ENCODE results near the gene REXO1. TPM values are rescaled to one million over a fixed set of nuclear protein-coding genes. Genes with fewer than 3 reads are reported as not detected.

REXO1 gene
- total and polyA plus RNA-seq, 2 of the 8 experiments (the other 6 are each of a cell fraction or from before 2014, with no cell fraction given): 42.4 to 44.3 TPM

DNA sequence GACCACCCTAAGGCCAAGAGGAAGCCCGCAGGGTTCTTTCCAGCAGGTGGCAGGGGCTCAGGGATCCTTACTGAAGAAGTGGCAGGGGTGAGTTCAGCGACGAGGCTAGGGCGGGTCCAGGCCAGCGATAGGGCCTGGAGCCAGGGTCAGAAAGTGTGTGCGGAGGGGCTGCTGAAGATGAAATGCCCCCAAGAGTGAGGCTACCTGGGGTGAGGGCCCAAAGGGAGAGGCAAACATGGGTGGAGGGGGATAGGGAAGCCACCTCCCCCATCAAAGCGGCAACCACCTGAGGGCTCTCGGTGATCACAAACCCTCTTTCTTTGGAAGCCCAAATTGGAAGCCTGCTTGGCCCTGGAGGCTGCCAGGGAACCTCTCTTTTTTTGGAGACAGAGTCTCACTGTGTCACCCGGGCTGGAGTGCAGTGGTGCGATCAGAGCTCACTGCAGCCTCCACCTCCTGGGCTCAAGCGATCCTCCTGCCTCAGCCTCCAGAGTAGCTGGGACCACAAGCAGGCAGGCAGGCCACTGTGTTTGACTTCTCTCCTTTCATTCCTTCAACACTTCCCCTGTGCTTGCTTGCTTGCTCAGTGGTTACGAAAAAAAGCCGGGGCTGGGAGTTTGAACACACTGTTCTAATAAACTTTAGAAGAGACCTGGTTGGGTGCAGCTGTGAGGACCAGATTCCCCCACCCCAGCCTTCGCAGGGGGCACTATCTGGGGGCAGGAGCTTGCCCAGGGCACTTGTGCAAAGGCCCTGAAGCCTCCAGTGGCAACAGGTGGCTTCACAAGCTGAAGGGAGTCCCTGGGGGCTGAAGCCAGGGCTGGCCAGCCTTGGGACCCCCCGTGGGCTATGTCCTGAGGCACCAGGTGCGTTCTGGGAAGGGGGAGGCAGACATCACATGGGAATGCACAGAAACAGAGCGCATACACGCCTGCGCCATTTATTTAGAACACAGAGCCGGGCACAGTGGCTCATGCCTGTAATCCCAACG is 34.8 kb downstream of the REXO1 start (continued):
- TF ChIP-seq, protein P1, sequence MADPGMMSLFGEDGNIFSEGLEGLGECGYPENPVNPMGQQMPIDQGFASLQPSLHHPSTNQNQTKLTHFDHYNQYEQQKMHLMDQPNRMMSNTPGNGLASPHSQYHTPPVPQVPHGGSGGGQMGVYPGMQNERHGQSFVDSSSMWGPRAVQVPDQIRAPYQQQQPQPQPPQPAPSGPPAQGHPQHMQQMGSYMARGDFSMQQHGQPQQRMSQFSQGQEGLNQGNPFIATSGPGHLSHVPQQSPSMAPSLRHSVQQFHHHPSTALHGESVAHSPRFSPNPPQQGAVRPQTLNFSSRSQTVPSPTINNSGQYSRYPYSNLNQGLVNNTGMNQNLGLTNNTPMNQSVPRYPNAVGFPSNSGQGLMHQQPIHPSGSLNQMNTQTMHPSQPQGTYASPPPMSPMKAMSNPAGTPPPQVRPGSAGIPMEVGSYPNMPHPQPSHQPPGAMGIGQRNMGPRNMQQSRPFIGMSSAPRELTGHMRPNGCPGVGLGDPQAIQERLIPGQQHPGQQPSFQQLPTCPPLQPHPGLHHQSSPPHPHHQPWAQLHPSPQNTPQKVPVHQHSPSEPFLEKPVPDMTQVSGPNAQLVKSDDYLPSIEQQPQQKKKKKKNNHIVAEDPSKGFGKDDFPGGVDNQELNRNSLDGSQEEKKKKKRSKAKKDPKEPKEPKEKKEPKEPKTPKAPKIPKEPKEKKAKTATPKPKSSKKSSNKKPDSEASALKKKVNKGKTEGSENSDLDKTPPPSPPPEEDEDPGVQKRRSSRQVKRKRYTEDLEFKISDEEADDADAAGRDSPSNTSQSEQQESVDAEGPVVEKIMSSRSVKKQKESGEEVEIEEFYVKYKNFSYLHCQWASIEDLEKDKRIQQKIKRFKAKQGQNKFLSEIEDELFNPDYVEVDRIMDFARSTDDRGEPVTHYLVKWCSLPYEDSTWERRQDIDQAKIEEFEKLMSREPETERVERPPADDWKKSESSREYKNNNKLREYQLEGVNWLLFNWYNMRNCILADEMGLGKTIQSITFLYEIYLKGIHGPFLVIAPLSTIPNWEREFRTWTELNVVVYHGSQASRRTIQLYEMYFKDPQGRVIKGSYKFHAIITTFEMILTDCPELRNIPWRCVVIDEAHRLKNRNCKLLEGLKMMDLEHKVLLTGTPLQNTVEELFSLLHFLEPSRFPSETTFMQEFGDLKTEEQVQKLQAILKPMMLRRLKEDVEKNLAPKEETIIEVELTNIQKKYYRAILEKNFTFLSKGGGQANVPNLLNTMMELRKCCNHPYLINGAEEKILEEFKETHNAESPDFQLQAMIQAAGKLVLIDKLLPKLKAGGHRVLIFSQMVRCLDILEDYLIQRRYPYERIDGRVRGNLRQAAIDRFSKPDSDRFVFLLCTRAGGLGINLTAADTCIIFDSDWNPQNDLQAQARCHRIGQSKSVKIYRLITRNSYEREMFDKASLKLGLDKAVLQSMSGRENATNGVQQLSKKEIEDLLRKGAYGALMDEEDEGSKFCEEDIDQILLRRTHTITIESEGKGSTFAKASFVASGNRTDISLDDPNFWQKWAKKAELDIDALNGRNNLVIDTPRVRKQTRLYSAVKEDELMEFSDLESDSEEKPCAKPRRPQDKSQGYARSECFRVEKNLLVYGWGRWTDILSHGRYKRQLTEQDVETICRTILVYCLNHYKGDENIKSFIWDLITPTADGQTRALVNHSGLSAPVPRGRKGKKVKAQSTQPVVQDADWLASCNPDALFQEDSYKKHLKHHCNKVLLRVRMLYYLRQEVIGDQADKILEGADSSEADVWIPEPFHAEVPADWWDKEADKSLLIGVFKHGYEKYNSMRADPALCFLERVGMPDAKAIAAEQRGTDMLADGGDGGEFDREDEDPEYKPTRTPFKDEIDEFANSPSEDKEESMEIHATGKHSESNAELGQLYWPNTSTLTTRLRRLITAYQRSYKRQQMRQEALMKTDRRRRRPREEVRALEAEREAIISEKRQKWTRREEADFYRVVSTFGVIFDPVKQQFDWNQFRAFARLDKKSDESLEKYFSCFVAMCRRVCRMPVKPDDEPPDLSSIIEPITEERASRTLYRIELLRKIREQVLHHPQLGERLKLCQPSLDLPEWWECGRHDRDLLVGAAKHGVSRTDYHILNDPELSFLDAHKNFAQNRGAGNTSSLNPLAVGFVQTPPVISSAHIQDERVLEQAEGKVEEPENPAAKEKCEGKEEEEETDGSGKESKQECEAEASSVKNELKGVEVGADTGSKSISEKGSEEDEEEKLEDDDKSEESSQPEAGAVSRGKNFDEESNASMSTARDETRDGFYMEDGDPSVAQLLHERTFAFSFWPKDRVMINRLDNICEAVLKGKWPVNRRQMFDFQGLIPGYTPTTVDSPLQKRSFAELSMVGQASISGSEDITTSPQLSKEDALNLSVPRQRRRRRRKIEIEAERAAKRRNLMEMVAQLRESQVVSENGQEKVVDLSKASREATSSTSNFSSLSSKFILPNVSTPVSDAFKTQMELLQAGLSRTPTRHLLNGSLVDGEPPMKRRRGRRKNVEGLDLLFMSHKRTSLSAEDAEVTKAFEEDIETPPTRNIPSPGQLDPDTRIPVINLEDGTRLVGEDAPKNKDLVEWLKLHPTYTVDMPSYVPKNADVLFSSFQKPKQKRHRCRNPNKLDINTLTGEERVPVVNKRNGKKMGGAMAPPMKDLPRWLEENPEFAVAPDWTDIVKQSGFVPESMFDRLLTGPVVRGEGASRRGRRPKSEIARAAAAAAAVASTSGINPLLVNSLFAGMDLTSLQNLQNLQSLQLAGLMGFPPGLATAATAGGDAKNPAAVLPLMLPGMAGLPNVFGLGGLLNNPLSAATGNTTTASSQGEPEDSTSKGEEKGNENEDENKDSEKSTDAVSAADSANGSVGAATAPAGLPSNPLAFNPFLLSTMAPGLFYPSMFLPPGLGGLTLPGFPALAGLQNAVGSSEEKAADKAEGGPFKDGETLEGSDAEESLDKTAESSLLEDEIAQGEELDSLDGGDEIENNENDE (IDR thresholded peaks at IDR 0.05; ENCODE audit: insufficient replicate concordance, low read length): no peak

All from H1 (cell line).